ENCODE measurements around the gene EDEM3. TPM values are rescaled to one million over a fixed set of nuclear protein-coding genes. Genes with fewer than 3 reads are reported as not detected.
A peak's percentile ranks its signal among the peaks of the same experiment; 100 is the strongest.

EDEM3 gene
- total RNA-seq, 3 donors from 2014 or later (not counting 1 experiment from before 2014, with no cell fraction given), result 8.9 to 15.4 (median 15.1) TPM

DNA sequence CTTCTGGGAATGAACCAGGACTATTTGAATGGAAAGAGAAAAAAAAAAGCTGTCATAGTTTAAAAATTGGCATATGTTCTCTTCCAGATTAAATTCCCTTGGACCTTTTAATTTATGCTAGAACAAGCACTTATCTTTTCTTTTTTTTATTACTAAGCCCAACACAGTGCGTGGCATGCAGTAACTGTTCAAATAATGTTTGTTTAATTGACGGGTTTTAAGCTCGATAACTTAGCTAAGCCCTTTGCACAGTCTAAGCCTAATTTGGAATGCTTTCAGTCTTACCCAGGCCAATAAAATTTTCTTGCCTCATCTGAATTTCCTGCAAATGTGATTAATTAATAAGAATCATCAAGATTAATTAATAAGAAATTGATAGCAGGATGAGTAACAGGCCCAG is 39.3 kb upstream of the EDEM3 start:
- Mint-ChIP-seq H3K36me3 (peaks cover 15% of the 10 kb centered on the region), H3K4me1 (peaks cover 0 to 8% of the 10 kb centered on the region in 2 donors), H3K27ac (no peak overlapping the region), H3K27me3 (ENCODE audit: low read depth in 2 of 2) (no peaks in the 10 kb centered on the region), H3K9me3 (no peaks in the 10 kb centered on the region), H3K4me3 (no peak overlapping the region)
- no peak overlapping the region for H3K4me3 ChIP-seq (ENCODE audit: low read length)
- no peaks in the 10 kb centered on the region for H3K27me3 ChIP-seq (ENCODE audit: control insufficient read depth, insufficient read depth, low read length)
- intact Hi-C loops (cut with micrococcal nuclease), result no loop called here
- WGBS (ENCODE audit: insufficient coverage), result 100% methylated on average over 3 of the region's 3 CpGs
- ATAC-seq (no peak), DNase-seq (no peak)
- TF ChIP-seq, protein P1, sequence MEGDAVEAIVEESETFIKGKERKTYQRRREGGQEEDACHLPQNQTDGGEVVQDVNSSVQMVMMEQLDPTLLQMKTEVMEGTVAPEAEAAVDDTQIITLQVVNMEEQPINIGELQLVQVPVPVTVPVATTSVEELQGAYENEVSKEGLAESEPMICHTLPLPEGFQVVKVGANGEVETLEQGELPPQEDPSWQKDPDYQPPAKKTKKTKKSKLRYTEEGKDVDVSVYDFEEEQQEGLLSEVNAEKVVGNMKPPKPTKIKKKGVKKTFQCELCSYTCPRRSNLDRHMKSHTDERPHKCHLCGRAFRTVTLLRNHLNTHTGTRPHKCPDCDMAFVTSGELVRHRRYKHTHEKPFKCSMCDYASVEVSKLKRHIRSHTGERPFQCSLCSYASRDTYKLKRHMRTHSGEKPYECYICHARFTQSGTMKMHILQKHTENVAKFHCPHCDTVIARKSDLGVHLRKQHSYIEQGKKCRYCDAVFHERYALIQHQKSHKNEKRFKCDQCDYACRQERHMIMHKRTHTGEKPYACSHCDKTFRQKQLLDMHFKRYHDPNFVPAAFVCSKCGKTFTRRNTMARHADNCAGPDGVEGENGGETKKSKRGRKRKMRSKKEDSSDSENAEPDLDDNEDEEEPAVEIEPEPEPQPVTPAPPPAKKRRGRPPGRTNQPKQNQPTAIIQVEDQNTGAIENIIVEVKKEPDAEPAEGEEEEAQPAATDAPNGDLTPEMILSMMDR (IDR thresholded peaks at IDR 0.05), result no peak
- no peaks in the 10 kb centered on the region for H3K9me3 ChIP-seq (ENCODE audit: control insufficient read depth, insufficient read depth, low read length)
- no peak overlapping the region for H3K27ac ChIP-seq (ENCODE audit: low read length)
- H3K4me1 ChIP-seq (ENCODE audit: control insufficient read depth, insufficient read depth, low read length), result no peaks in the 10 kb centered on the region
- peaks cover 16% of the 10 kb centered on the region for H3K36me3 ChIP-seq (ENCODE audit: control insufficient read depth, insufficient read depth, low read length)

DNA sequence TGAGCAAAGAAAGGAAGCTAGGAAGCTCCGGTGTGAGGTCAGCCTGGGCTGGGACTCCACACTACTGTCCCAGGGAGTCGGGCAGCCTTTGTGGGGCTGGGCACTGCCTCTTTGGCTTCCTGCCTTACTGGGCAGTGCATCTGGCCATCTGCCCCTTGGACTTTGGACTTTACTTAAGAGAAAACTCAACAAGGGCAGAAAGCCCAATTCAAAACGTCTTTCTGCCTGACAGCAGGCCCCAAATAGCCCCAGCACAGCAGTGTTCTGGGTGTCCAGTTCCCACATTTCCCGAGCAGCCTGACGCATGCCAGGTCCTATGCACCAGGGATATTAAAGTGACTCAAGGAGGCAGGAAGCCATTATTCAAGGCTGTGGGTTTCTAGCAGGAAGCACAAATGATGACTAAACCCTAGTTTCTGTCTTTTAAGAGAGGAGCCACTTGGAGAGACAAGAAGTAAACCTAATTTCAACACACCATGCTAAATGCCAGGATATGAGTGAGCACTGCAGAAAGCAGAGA is 37.9 kb upstream of the EDEM3 start:
- Mint-ChIP-seq H3K27ac (no peak overlapping the region), H3K4me1 (peaks cover 0 to 8% of the 10 kb centered on the region in 2 donors), H3K9me3 (no peaks in the 10 kb centered on the region), H3K27me3 (ENCODE audit: low read depth in 2 of 2) (no peaks in the 10 kb centered on the region), H3K4me3 (no peak overlapping the region), H3K36me3 (peaks cover 15% of the 10 kb centered on the region)
- H3K9me3 ChIP-seq (ENCODE audit: control insufficient read depth, insufficient read depth, low read length), result no peaks in the 10 kb centered on the region
- no peaks in the 10 kb centered on the region for H3K4me1 ChIP-seq (ENCODE audit: control insufficient read depth, insufficient read depth, low read length)
- no peaks in the 10 kb centered on the region for H3K27me3 ChIP-seq (ENCODE audit: control insufficient read depth, insufficient read depth, low read length)
- TF ChIP-seq, protein P1 (IDR thresholded peaks at IDR 0.05), result no peak
- 55% methylated on average over 5 of the region's 5 CpGs for WGBS (ENCODE audit: insufficient coverage)
- no peak overlapping the region for H3K27ac ChIP-seq (ENCODE audit: low read length)
- DNase-seq, result no peak
- peaks cover 12% of the 10 kb centered on the region for H3K36me3 ChIP-seq (ENCODE audit: control insufficient read depth, insufficient read depth, low read length)
- ATAC-seq, result peak in 2 of 3 donors; percentile 30 to 50
- H3K4me3 ChIP-seq (ENCODE audit: low read length), result no peak overlapping the region
- intact Hi-C loops (cut with micrococcal nuclease), result no loop called here

DNA sequence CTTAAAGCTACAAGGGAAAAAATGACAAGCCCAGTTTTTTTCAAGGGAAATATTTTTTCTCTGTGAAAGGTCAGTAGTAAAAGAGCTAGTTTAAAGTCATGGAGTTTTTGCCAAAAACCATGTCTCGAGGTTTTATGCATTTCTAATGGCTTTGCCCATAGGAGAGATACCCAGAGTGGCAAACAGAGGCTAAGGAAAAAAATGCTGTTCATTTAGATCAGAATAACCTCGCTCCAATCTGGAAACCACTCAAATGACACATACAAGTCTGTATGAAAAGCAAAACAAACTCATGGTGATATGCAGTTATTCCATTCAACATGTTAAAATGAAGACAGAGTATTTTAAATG is 36.9 kb upstream of the EDEM3 start:
- Histone ChIP-seq H3K36me3 (ENCODE audit: control insufficient read depth, insufficient read depth, low read length) (peaks cover 11% of the 10 kb centered on the region), H3K27me3 (ENCODE audit: control insufficient read depth, insufficient read depth, low read length) (no peaks in the 10 kb centered on the region), H3K4me3 (ENCODE audit: low read length) (no peak overlapping the region), H3K9me3 (ENCODE audit: control insufficient read depth, insufficient read depth, low read length) (no peaks in the 10 kb centered on the region), H3K27ac (ENCODE audit: low read length) (no peak overlapping the region), H3K4me1 (ENCODE audit: control insufficient read depth, insufficient read depth, low read length) (no peaks in the 10 kb centered on the region)
- TF ChIP-seq, protein P1 (IDR thresholded peaks at IDR 0.05), result no peak
- Mint-ChIP-seq H3K4me3 (no peak overlapping the region), H3K27me3 (ENCODE audit: low read depth in 2 of 2) (no peaks in the 10 kb centered on the region), H3K36me3 (peaks cover 15% of the 10 kb centered on the region), H3K27ac (no peak overlapping the region), H3K9me3 (no peaks in the 10 kb centered on the region), H3K4me1 (peaks cover 0 to 8% of the 10 kb centered on the region in 2 donors)
- intact Hi-C loops (cut with micrococcal nuclease), result no loop called here
- DNase-seq, result no peak
- WGBS (ENCODE audit: insufficient coverage), result 86% methylated on average over 1 of the region's 2 CpGs
- ATAC-seq, result no peak

Measured in natural killer cell (primary cell).